ENCODE measurements around the gene ASB5.
"Not testable (repeated sequence)": the region's sequence is repeated elsewhere in the genome, so short reads cannot be mapped to it uniquely, and the experiment has no call there.

The ASB5 gene

DNA sequence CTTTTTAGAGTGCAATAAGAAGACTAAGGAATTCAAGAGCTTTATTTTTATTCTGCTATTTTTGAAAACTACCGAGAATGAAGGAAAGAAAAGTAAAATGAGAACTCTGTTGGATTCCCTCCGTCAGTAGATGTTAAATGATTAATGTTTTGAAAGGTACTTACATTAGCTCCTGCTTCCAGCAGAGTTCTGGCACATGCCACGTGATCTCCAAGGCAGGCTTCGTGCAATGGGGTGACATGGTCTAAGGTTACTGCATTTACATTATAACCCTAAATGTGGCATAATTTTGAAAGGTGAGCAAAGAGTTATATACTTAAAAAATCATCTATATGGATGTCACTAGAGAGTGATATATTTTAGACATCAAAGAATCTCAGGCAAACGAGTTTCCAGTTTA is 46.9 kb downstream of the ASB5 start:
- TF ChIP-seq, protein P1, sequence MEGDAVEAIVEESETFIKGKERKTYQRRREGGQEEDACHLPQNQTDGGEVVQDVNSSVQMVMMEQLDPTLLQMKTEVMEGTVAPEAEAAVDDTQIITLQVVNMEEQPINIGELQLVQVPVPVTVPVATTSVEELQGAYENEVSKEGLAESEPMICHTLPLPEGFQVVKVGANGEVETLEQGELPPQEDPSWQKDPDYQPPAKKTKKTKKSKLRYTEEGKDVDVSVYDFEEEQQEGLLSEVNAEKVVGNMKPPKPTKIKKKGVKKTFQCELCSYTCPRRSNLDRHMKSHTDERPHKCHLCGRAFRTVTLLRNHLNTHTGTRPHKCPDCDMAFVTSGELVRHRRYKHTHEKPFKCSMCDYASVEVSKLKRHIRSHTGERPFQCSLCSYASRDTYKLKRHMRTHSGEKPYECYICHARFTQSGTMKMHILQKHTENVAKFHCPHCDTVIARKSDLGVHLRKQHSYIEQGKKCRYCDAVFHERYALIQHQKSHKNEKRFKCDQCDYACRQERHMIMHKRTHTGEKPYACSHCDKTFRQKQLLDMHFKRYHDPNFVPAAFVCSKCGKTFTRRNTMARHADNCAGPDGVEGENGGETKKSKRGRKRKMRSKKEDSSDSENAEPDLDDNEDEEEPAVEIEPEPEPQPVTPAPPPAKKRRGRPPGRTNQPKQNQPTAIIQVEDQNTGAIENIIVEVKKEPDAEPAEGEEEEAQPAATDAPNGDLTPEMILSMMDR (conservative IDR thresholded peaks at IDR 0.05), result no peak
- TF ChIP-seq ZFX (IDR thresholded peaks at IDR 0.05), result no peak
- no peak overlapping the region for H3K27ac ChIP-seq

DNA sequence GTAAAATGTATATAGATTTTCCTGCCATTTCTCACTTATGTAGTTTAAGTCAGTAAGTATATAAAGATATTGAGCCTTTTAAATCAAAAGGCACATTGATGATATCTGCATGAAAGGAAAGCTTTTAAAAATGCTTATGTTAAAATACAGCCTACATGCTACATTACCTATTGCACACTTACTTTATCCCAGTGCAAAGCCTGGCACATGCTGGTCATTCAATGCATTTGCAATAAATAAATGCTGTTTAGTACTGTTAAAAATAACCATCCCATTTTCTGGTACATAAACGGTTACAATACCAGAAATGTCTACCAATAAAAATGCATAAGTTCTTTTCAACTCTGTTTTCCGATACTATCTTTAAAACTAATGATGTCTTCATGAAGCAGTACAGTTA is 51.5 kb downstream of the ASB5 start:
- TF ChIP-seq, protein P1 (conservative IDR thresholded peaks at IDR 0.05), result no peak
- TF ChIP-seq ZFX (IDR thresholded peaks at IDR 0.05), result no peak
- H3K27ac ChIP-seq, result no peak overlapping the region

DNA sequence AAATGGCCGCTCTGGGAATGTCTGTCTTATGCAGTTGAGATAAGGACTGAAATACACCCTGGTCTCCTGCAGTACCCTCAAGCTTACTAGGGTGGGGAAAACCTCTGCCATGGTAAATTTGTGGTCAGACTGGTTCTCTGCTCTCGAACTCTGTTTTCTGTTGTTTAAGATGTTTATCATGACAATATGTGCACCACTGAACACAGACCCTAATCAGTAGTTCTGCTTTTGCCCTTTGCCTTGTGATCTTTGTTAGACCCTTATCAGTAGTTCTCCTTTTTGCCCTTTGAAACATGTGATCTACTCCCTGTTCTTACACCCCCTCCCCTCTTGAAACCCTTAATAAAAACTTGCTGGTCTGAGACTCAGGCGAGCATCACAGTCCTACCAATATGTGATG is 56.7 kb downstream of the ASB5 start:
- H3K27ac ChIP-seq, result not testable (repeated sequence)

DNA sequence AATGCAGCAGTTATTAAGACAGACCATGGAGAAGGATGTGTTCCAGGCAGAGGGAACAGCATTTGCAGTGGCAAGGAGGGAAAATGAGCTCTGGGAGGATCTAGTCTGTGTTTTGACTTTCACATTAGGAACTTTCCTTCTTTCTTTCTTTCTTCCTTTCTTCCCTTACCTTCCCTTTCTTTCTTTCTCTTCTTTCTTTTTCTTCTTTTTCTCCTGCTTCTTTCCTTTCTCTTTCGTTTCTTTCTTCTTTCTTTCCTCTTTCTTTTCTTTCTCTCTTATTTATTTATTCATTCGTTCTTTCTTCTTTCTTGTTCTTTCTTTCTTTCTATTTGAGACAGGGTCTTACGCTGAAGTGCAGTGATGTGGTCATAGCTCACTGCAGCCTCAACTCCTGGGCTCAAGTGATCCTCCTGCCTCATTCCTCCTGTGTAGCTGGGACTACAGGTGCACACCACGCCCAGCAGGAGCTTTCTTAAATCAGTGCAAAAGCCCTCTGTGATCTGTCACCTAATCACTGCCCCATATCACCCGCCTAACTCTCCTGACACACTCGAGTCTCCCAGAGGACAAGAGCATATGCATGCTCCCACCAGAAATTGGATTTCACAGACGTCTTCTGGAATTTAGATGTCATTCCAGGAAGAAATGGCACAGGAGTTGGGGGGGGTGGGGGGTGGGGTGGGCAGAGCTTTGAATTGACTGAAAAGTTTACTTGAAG is 58.3 kb downstream of the ASB5 start:
- TF ChIP-seq, protein P1 (conservative IDR thresholded peaks at IDR 0.05), result no peak
- TF ChIP-seq ZFX (IDR thresholded peaks at IDR 0.05), result no peak
- no peak overlapping the region for H3K27ac ChIP-seq

DNA sequence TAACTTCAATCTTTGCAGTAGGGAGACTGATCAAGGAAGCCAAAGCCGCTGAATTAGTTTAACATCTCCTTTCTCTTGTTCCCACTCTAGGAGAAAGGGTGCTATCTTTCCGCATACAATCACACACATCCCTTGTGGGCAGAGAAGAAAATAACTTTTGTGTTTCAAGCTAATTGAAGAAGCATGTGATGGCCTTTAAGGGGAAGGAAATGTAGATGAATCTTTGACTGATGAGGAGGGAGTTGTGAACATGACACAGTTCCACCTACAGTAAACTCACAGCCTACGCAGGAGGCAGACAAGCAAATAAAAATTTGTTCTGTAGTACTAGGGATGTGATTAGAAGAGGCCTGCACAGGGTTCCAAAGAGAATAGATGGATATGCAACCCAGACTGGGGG is 58.9 kb downstream of the ASB5 start:
- no peak overlapping the region for H3K27ac ChIP-seq
- TF ChIP-seq, protein P1 (conservative IDR thresholded peaks at IDR 0.05), result no peak

DNA sequence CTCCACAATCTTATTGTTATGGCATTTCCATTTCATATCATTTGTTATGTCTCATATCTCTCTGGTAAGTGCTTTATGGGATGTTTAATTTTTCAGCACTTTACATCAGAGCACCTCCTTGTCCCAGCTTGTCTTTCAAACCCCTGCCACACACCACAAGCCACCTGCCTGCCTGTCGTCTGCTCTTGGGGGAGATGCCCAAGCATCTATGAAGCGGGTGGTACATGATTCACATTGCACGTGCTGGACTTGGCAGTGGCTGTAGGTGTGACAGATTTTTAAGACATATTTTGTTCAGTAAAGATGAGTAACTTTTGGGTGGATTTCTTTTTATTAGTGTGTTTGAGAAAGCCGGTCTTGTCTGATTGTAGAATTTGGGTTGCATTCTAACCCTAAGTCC is 59.5 kb downstream of the ASB5 start:
- H3K27ac ChIP-seq, result no peak overlapping the region

DNA sequence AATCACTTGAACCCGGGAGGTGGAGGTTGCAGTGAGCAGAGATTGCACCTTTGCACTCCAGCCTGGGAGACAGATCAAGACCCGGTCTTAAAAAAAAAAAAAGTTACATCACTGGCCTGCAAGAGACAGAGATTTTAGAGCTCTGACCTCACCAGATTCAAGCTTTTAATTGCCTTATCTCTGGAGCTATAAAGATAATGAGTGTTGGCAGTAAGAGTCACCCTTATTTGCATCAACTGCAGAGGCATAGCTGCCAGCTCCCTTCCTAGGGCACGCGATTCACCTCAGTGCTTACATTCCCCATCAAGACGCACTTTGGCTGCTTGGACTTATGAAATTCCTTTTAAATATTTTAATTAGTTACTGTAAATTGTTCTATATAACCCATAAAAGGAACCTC is 61.2 kb downstream of the ASB5 start:
- TF ChIP-seq, protein P1 (conservative IDR thresholded peaks at IDR 0.05), result no peak
- TF ChIP-seq ZFX (IDR thresholded peaks at IDR 0.05), result no peak
- no peak overlapping the region for H3K27ac ChIP-seq

More for the DNA sequence above, 59.5 kb downstream of the ASB5 start:
- TF ChIP-seq ZFX (IDR thresholded peaks at IDR 0.05), result no peak
- TF ChIP-seq, protein P1 (conservative IDR thresholded peaks at IDR 0.05), result no peak

DNA sequence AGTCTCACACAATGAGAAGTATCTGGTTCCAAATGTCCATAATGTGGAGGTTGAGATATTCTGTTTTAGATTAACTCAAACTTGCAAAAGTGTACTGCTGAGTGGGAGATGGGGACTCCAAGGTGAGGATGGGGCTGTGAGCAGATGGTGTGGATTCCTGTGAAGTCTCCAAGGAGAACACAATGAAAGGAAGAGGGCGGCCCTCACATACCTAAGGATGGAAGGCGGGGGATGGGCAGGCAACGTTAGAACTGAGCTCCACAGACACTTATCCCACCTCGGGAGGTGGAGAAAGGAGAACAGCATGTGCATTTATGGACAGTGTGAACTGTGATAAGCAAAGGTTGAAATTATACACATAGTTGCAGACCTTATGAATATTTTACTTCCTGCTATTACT is 63.7 kb downstream of the ASB5 start:
- H3K27ac ChIP-seq, result no peak overlapping the region
- TF ChIP-seq, protein P1 (conservative IDR thresholded peaks at IDR 0.05), result no peak
- no peak for TF ChIP-seq ZFX (IDR thresholded peaks at IDR 0.05)

All from C4-2B (cell line).